Measurements from ENCODE around the gene CCT6A.
"Not testable (repeated sequence)": the region's sequence is repeated elsewhere in the genome, so short reads cannot be mapped to it uniquely, and the experiment has no call there.

Gene CCT6A

GRCh38 chr7:56051339-56052191, at the start of gene CCT6A, which contains the start of gene PSPH:
TSS of gene CCT6A (plus strand) at chr7:56051765. CDS start at chr7:56051849, 84 bp downstream.
TSS of gene PSPH (minus strand) at chr7:56051444. CDS start at chr7:56021212, 30,232 bp downstream.
- H3K27ac Mint-ChIP-seq, result peak within 1 kb of the TSS; percentile 94
- no peaks in the 10 kb centered on the region for H3K9me3 Mint-ChIP-seq
- no peaks in the 10 kb centered on the region for H3K27me3 Mint-ChIP-seq
- H3K4me3 Mint-ChIP-seq, result peak within 1 kb of the TSS; percentile 89 to 96
- peak; percentile 95 for DNase-seq
- H3K4me1 Mint-ChIP-seq, result peaks cover 11 to 36% of the 10 kb centered on the region in 2 donors
- peak; percentile 89 to 94 for ATAC-seq (replicated peaks)
- H3K36me3 Mint-ChIP-seq, result peaks cover 12 to 24% of the 10 kb centered on the region in 2 donors

- ATAC-seq (replicated peaks) (no peak), DNase-seq (no peak)
- Mint-ChIP-seq H3K27me3 (no peaks in the 10 kb centered on the region), H3K4me1 (peaks cover 7 to 21% of the 10 kb centered on the region in 2 donors), H3K4me3 (no peak overlapping the region), H3K36me3 (peaks cover 9 to 13% of the 10 kb centered on the region in 2 donors), H3K9me3 (no peaks in the 10 kb centered on the region), H3K27ac (no peak overlapping the region)
Observed at GRCh38 chr7:56003749-56004148, 47.8 kb upstream of the CCT6A start.

- Mint-ChIP-seq H3K9me3 (no peaks in the 10 kb centered on the region), H3K4me3 (no peak overlapping the region), H3K27me3 (no peaks in the 10 kb centered on the region), H3K4me1 (no peaks in the 10 kb centered on the region), H3K27ac (no peak overlapping the region), H3K36me3 (peaks cover 7 to 15% of the 10 kb centered on the region in 2 donors)
- no peak for DNase-seq
- ATAC-seq (replicated peaks), result no peak
Observed at GRCh38 chr7:56007167-56007652, 44.4 kb upstream of the CCT6A start.

DNA sequence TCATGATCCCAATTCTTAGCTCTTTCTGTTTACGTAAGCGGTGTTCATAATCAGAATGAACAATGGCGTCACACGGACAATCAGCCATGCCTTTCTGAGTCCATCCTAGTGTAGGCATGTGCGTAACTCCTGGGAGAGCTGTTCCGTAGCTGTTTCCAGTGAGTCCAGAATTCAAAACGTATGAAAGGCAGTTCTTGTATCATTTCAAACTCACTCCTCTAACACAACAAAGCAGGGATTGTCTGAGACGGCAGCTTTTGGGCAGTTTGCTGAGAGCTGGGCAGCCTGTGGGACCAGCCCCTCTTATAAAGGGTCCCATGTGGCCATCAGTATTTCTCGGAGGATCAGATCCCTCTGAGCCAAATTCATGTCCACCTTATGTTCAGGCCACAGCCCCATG, 43.7 kb upstream of the CCT6A start:
- H3K4me1 Mint-ChIP-seq, result no peaks in the 10 kb centered on the region
- H3K27me3 Mint-ChIP-seq, result no peaks in the 10 kb centered on the region
- DNase-seq (no peak), ATAC-seq (replicated peaks) (no peak)
- H3K36me3 Mint-ChIP-seq, result peaks cover 8 to 16% of the 10 kb centered on the region in 2 donors
- no peak overlapping the region for H3K27ac Mint-ChIP-seq
- H3K4me3 Mint-ChIP-seq, result no peak overlapping the region
- H3K9me3 Mint-ChIP-seq, result no peaks in the 10 kb centered on the region

GRCh38 chr7:56009695-56010094, 41.9 kb upstream of the CCT6A start:
- Mint-ChIP-seq H3K27me3 (no peaks in the 10 kb centered on the region), H3K4me1 (no peaks in the 10 kb centered on the region), H3K27ac (no peak overlapping the region), H3K36me3 (peaks cover 12 to 26% of the 10 kb centered on the region in 2 donors), H3K4me3 (no peak overlapping the region), H3K9me3 (no peaks in the 10 kb centered on the region)
- ATAC-seq (replicated peaks) (no peak), DNase-seq (no peak)

- H3K27me3 Mint-ChIP-seq; H3K27ac Mint-ChIP-seq; DNase-seq; H3K9me3 Mint-ChIP-seq; H3K4me3 Mint-ChIP-seq; ATAC-seq (replicated peaks); H3K4me1 Mint-ChIP-seq: not testable (repeated sequence)
- peaks cover 10 to 40% of the 10 kb centered on the region in 2 donors for H3K36me3 Mint-ChIP-seq
Observed at GRCh38 chr7:56017015-56017414, 34.5 kb upstream of the CCT6A start.

GRCh38 chr7:56019501-56019900, 32.1 kb upstream of the CCT6A start:
- no peaks in the 10 kb centered on the region for H3K4me1 Mint-ChIP-seq
- H3K9me3 Mint-ChIP-seq, result no peaks in the 10 kb centered on the region
- peaks cover 8 to 30% of the 10 kb centered on the region in 2 donors for H3K36me3 Mint-ChIP-seq
- H3K27ac Mint-ChIP-seq, result no peak overlapping the region
- no peak overlapping the region for H3K4me3 Mint-ChIP-seq
- H3K27me3 Mint-ChIP-seq, result no peaks in the 10 kb centered on the region
- ATAC-seq (replicated peaks) (no peak), DNase-seq (no peak)

GRCh38 chr7:56023500-56023899, 28.1 kb upstream of the CCT6A start:
- Mint-ChIP-seq H3K4me3 (no peak overlapping the region), H3K27me3 (no peaks in the 10 kb centered on the region), H3K36me3 (peaks cover 21 to 44% of the 10 kb centered on the region in 2 donors), H3K4me1 (no peaks in the 10 kb centered on the region), H3K9me3 (no peaks in the 10 kb centered on the region), H3K27ac (no peak overlapping the region)
- DNase-seq (no peak), ATAC-seq (replicated peaks) (no peak)

GRCh38 chr7:56026538-56026937, 25.0 kb upstream of the CCT6A start:
- ATAC-seq (replicated peaks), result no peak
- no peaks in the 10 kb centered on the region for H3K4me1 Mint-ChIP-seq
- H3K4me3 Mint-ChIP-seq, result no peak overlapping the region
- no peak for DNase-seq
- H3K27me3 Mint-ChIP-seq, result no peaks in the 10 kb centered on the region
- H3K36me3 Mint-ChIP-seq, result peaks cover 21 to 46% of the 10 kb centered on the region in 2 donors
- no peaks in the 10 kb centered on the region for H3K9me3 Mint-ChIP-seq
- H3K27ac Mint-ChIP-seq, result no peak overlapping the region

- Mint-ChIP-seq H3K9me3 (no peaks in the 10 kb centered on the region), H3K27me3 (no peaks in the 10 kb centered on the region), H3K36me3 (peaks cover 24 to 48% of the 10 kb centered on the region in 2 donors), H3K4me1 (peaks cover 3 to 7% of the 10 kb centered on the region in 2 donors), H3K4me3 (no peak overlapping the region), H3K27ac (no peak overlapping the region)
- no peak for DNase-seq
- ATAC-seq (replicated peaks), result no peak
Observed at GRCh38 chr7:56028942-56029630, 22.5 kb upstream of the CCT6A start.

DNA sequence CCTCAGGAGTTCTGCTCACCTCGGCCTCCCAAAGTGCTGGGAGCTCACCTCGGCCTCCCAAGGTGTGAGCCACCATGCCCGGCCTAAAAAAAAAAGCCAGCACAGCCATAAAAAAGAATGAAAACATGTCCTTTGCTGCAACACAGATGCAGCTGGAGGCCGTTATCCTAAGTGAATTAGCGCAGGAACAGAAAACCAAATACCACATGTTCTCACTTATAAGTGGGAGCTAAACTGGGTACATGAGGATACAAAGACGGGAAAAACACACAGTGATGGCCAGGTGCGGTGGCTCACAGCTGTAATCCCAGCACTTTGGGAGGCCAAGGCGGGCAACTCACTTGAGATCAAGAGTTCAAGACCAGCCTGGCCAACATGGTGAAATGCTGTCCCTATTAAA, 21.2 kb upstream of the CCT6A start:
- DNase-seq (no peak), ATAC-seq (replicated peaks) (no peak)
- Mint-ChIP-seq H3K36me3 (peaks cover 20 to 43% of the 10 kb centered on the region in 2 donors), H3K27ac (no peak overlapping the region), H3K27me3 (no peaks in the 10 kb centered on the region), H3K9me3 (no peaks in the 10 kb centered on the region), H3K4me1 (peaks cover 3 to 10% of the 10 kb centered on the region in 2 donors), H3K4me3 (no peak overlapping the region)

DNA sequence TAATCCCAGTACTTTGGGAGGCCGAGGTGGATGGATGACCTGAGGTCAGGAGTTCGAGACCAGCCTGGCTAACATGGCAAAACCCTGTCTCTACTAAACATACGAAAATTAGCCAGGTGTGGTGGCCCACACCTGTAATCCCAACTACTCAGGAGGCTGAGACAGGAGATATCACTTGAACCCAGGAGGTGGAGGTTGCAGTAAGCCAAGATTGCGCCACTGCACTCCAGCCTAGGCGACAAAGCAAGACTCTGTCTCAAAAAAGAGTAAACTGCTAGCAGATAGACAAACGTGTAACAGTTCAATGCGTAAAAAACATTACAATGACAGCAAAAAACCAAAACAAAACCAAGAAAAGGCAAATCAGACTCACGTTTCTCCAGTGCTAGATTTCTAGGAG, 20.0 kb upstream of the CCT6A start:
- peaks cover 3 to 10% of the 10 kb centered on the region in 2 donors for H3K4me1 Mint-ChIP-seq

GRCh38 chr7:56032578-56032977, 19.0 kb upstream of the CCT6A start:
- H3K27ac Mint-ChIP-seq; ATAC-seq (replicated peaks); H3K27me3 Mint-ChIP-seq; H3K4me3 Mint-ChIP-seq; H3K9me3 Mint-ChIP-seq; DNase-seq: not testable (repeated sequence)
- Mint-ChIP-seq H3K4me1 (peaks cover 3 to 10% of the 10 kb centered on the region in 2 donors), H3K36me3 (peaks cover 11 to 29% of the 10 kb centered on the region in 2 donors)

More for the DNA sequence above, 20.0 kb upstream of the CCT6A start:
- H3K36me3 Mint-ChIP-seq, result peaks cover 18 to 37% of the 10 kb centered on the region in 2 donors
- not testable (repeated sequence) for H3K27me3 Mint-ChIP-seq; ATAC-seq (replicated peaks); H3K4me3 Mint-ChIP-seq; H3K9me3 Mint-ChIP-seq; H3K27ac Mint-ChIP-seq; DNase-seq

GRCh38 chr7:56033671-56034432, 17.7 kb upstream of the CCT6A start:
- H3K4me1 Mint-ChIP-seq, result peaks cover 3 to 10% of the 10 kb centered on the region in 2 donors
- H3K9me3 Mint-ChIP-seq, result no peaks in the 10 kb centered on the region
- peaks cover 11 to 24% of the 10 kb centered on the region in 2 donors for H3K36me3 Mint-ChIP-seq
- no peaks in the 10 kb centered on the region for H3K27me3 Mint-ChIP-seq
- DNase-seq (peak; percentile 43), ATAC-seq (replicated peaks) (peak; percentile 92 to 93)
- no peak overlapping the region for H3K27ac Mint-ChIP-seq
- peak overlapping the region; percentile 78 to 82 for H3K4me3 Mint-ChIP-seq

Measured in stimulated activated naive B cell treated with anti-CD40 and anti-IgM and Interleukin-4, amounts not matched to agents 10 μg/mL and 1 μg/mL and 100 μg/mL, for 72 hours (primary cell).